GM19023 (cell line): ENCODE results near the gene RASL10B.

Experiments
- ATAC-seq: cut with Tn5 transposase; IDR thresholded peaks from one replicate; pipeline ENCODE4 v1.9.1; 2021; ENCODE audit warnings: mild to moderate bottlenecking, moderate library complexity; ENCODE audit not compliant: unreplicated experiment

The RASL10B gene

DNA sequence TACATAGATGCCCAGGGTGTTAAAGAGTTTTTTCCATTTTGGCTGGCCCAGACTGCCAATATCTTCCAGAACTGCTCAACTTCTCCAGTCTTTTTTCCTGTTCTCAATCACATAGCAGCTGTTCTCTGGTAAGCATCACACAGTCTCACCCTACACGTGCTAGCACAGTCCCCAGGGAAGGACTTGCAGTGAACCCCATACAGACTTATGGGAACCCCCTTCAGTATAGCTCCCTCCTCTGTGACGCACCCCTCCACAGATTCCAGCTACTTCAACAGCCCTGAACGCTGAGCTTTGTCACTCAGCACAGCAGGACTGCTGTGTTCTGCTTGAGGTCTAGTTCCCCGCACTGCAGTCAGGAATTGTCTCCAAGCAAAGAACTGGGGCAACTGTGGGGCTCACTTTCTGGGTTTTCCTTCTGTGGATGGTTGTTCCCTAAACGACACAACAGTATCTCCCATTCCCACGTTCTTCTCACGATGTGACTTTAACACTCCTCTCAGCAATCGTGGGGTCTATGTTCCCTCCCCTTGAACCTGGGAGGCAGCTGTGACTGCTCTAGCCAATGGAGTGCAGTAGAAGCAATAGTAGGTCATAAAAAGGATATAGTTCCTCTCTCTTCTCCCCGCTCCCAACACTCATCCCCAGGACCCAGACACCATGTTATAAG is 60.4 kb downstream of the RASL10B start:
- ATAC-seq: no peak
